MM.1S (cell line): Measurements from ENCODE around the gene HSPA1L.

Experiments
- EZH2 ChIP-seq: fragments of 300-600 bp; sonication (generic); optimal IDR thresholded peaks from 2 replicates; pipeline ENCODE3; 2017; ENCODE audit warnings: low read depth, mild to moderate bottlenecking, antibody characterized with exemption, low read length, mixed read lengths
- EZH2phosphoT487 ChIP-seq: fragments of 300-600 bp; sonication (generic); IDR thresholded peaks from 2 replicates; pipeline ENCODE4 v1.6.1; 2018; ENCODE audit warnings: antibody characterized with exemption, low read length
- TF ChIP-seq, protein P1 (sequence below): fragments of 300-600 bp; sonication (generic); IDR thresholded peaks from 2 replicates; pipeline ENCODE4 v1.5.1; 2016; ENCODE audit warnings: antibody characterized with exemption, low read length, mixed read lengths

- TF ChIP-seq EZH2 (no peak), EZH2phosphoT487 (no peak)
- TF ChIP-seq, protein P1, sequence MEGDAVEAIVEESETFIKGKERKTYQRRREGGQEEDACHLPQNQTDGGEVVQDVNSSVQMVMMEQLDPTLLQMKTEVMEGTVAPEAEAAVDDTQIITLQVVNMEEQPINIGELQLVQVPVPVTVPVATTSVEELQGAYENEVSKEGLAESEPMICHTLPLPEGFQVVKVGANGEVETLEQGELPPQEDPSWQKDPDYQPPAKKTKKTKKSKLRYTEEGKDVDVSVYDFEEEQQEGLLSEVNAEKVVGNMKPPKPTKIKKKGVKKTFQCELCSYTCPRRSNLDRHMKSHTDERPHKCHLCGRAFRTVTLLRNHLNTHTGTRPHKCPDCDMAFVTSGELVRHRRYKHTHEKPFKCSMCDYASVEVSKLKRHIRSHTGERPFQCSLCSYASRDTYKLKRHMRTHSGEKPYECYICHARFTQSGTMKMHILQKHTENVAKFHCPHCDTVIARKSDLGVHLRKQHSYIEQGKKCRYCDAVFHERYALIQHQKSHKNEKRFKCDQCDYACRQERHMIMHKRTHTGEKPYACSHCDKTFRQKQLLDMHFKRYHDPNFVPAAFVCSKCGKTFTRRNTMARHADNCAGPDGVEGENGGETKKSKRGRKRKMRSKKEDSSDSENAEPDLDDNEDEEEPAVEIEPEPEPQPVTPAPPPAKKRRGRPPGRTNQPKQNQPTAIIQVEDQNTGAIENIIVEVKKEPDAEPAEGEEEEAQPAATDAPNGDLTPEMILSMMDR: no peak
Measured at GRCh38 chr6:31775184-31775583, 39.9 kb downstream of the HSPA1L start.
